HepG2 (cell line): ENCODE measurements around the gene TLR5. TPM values are rescaled to one million over a fixed set of nuclear protein-coding genes. Genes with fewer than 3 reads are reported as not detected.

Experiments used
- ATAC-seq: fragments of 200-7000 bp; cut with Tn5 transposase; 3 replicates; pipeline ENCODE4 v1.9.1; 2020; ENCODE audit warnings: mild to moderate bottlenecking, moderate library complexity
- BruUV-seq: library from RNA; stranded (reverse); fragments of 400-500 nt; replicated peaks from 2 replicates; lab custom pipeline; 2021; lab: Mats Ljungman, UMichigan
- CTCF ChIA-PET: fragments of 300-600 bp; formaldehyde crosslinking; extraction: SDS; loops from one replicate; lab custom pipeline; 2021; ENCODE audit warnings: low total read pairs, inconsistent platforms, low intra/inter-chr PET ratio; lab: Yijun Ruan, JAX
- POLR2A ChIA-PET: fragments of 350-600 bp; sonication (Branson Sonifier 250); formaldehyde crosslinking; loops from one replicate; lab custom pipeline; 2020; ENCODE audit warnings: antibody characterized with exemption, inconsistent platforms; lab: Yijun Ruan, JAX
- DNase-seq: peaks from one replicate; pipeline ENCODE4 v3.0.0-alpha.2; 2015; ENCODE audit warnings: low spot score
- FAIRE-seq: peaks from 3 replicates; lab custom pipeline; 2011; peaks lifted over from hg19 to GRCh38; lab: Jason Lieb, UNC
- H2AFZ ChIP-seq: one replicate; pipeline ENCODE4 v1.6.1; 2011; ENCODE audit warnings: low read length, inconsistent platforms
- H3K27ac ChIP-seq: fragments of 300-600 bp; 3 replicates; pipeline ENCODE4 v1.8.0; 2011; ENCODE audit warnings: mixed run types, mild to moderate bottlenecking, mixed read lengths, low read length, inconsistent platforms; ENCODE audit not compliant: insufficient read depth; ENCODE audit errors: extremely low read length
- H3K27me3 ChIP-seq, 2 experiments: fragments of 200-600 bp in 1 of 2; 2 replicates in 1 of 2; 3 replicates in 1 of 2; pipeline versions ENCODE4 v1.6.0 to v1.8.0; 2011; ENCODE audit warnings: low read length in 2 of 2, mild to moderate bottlenecking in 2 of 2, moderate library complexity in 2 of 2, inconsistent platforms in 1 of 2; ENCODE audit not compliant: insufficient read depth in 2 of 2, control insufficient read depth in 1 of 2
- H3K36me3 ChIP-seq, 2 experiments: fragments of 200-600 bp in 1 of 2; replicated peaks in 1 of 2; 2 replicates in 1 of 2; 3 replicates in 1 of 2; pipeline versions ENCODE4 v1.5.1 to v1.8.0; 2011; ENCODE audit warnings: low read length in 2 of 2, inconsistent platforms in 1 of 2; ENCODE audit not compliant: insufficient read depth in 2 of 2, control insufficient read depth in 1 of 2
- H3K4me1 ChIP-seq: 2 replicates; pipeline ENCODE4 v1.5.1; 2012; ENCODE audit warnings: low read length, inconsistent platforms; ENCODE audit not compliant: insufficient read depth
- H3K4me2 ChIP-seq: 2 replicates; pipeline ENCODE4 v1.6.0; 2011; ENCODE audit warnings: low read depth, low read length, inconsistent platforms
- H3K4me3 ChIP-seq, 3 experiments: fragments of 200-600 bp in 1 of 3; sonication (generic), shearing (Covaris generic) in 1 of 3; replicated peaks in 1 of 3; 2 replicates each; pipeline ENCODE4 v1.5.1; 2011 to 2016; ENCODE audit warnings: low read length in 3 of 3, inconsistent platforms in 2 of 3, low read depth in 2 of 3, mild to moderate bottlenecking in 2 of 3, control low read depth in 1 of 3, mixed read lengths in 1 of 3; ENCODE audit not compliant: insufficient read depth in 1 of 3
- H3K79me2 ChIP-seq: one replicate; pipeline ENCODE4 v1.6.1; 2011; ENCODE audit warnings: low read length, inconsistent platforms; ENCODE audit not compliant: insufficient read depth
- H3K9ac ChIP-seq: 2 replicates; pipeline ENCODE4 v1.6.0; 2011; ENCODE audit warnings: mild to moderate bottlenecking, low read depth, low read length, inconsistent platforms; ENCODE audit not compliant: insufficient read depth
- H3K9me3 ChIP-seq: 2 replicates; pipeline ENCODE4 v1.5.1; 2012; ENCODE audit warnings: mild to moderate bottlenecking, low read length
- H4K20me1 ChIP-seq: 2 replicates; pipeline ENCODE4 v1.6.0; 2011; ENCODE audit warnings: inconsistent platforms, mild to moderate bottlenecking, low read length, moderate library complexity; ENCODE audit not compliant: insufficient read depth
- ATM ChIP-seq: fragments of 450-650 bp; IDR thresholded peaks from 2 replicates; pipeline ENCODE4 v1.7.1; 2017; ENCODE audit warnings: mild to moderate bottlenecking, borderline replicate concordance
- BRCA1 ChIP-seq: sonication (generic); formaldehyde crosslinking; IDR thresholded peaks from 2 replicates; pipeline ENCODE4 v1.4.0; 2020; ENCODE audit warnings: missing genetic modification reagents
- CBX1 ChIP-seq: IDR thresholded peaks from one replicate; pipeline ENCODE4 v1.6.1; 2016; ENCODE audit warnings: antibody characterized with exemption, low read depth
- ELF3 ChIP-seq: IDR thresholded peaks from 2 replicates; pipeline ENCODE4 v1.6.1; 2016; ENCODE audit warnings: missing genetic modification reagents, missing compliant biosample characterization
- ELF4 ChIP-seq: sonication (generic); formaldehyde crosslinking; IDR thresholded peaks from 2 replicates; pipeline ENCODE4 v1.5.0; 2020; ENCODE audit warnings: missing genetic modification reagents, mild to moderate bottlenecking, moderate library complexity, borderline replicate concordance
- FOXM1 ChIP-seq: sonication (generic); formaldehyde crosslinking; IDR thresholded peaks from 2 replicates; pipeline ENCODE4 v1.5.0; 2020; ENCODE audit warnings: missing genetic modification reagents
- KDM1A ChIP-seq: IDR thresholded peaks from 2 replicates; pipeline ENCODE4 v1.6.1; 2016; ENCODE audit warnings: missing compliant biosample characterization
- MIER3 ChIP-seq: IDR thresholded peaks from 2 replicates; pipeline ENCODE4 v1.6.1; 2016; ENCODE audit warnings: missing compliant biosample characterization, borderline replicate concordance
- SOX5 ChIP-seq: IDR thresholded peaks from 2 replicates; pipeline ENCODE4 v1.6.1; 2016; ENCODE audit warnings: borderline replicate concordance
- TCF7 ChIP-seq: sonication (generic); IDR thresholded peaks from 2 replicates; pipeline ENCODE4 v1.6.1; 2016; ENCODE audit warnings: antibody characterized with exemption, low read depth
- ZFP90 ChIP-seq: sonication (generic); formaldehyde crosslinking; IDR thresholded peaks from 2 replicates; pipeline ENCODE4 v1.8.0; 2022; ENCODE audit warnings: missing genetic modification reagents, mild to moderate bottlenecking, inconsistent platforms, borderline replicate concordance
- ZNF367 ChIP-seq: sonication (generic); formaldehyde crosslinking; IDR thresholded peaks from 2 replicates; pipeline ENCODE4 v1.4.0; 2020; ENCODE audit warnings: missing genetic modification reagents, borderline replicate concordance
- ZNF432 ChIP-seq: sonication (generic); formaldehyde crosslinking; IDR thresholded peaks from 2 replicates; pipeline ENCODE4 v1.5.0; 2020; ENCODE audit warnings: missing genetic modification reagents, mild to moderate bottlenecking, borderline replicate concordance
- ZNF513 ChIP-seq: sonication (generic); formaldehyde crosslinking; conservative IDR thresholded peaks from 2 replicates; pipeline ENCODE4 v1.5.0; 2020; ENCODE audit warnings: missing genetic modification reagents
- ZNF607 ChIP-seq: sonication (generic); formaldehyde crosslinking; IDR thresholded peaks from 2 replicates; pipeline ENCODE4 v1.5.1; 2020; ENCODE audit warnings: missing genetic modification reagents, mild to moderate bottlenecking, borderline replicate concordance
- WGBS: methylation state at CpG from one replicate; pipeline ENCODE4 v1.1.6; 2017; ENCODE audit warnings: low lambda C conversion rate; 5-methylcytosine and 5-hydroxymethylcytosine counted together
- in situ Hi-C: cut with HindIII; loops from 2 replicates; pipeline ENCODE4 v1.10.0; 2017; ENCODE audit warnings: low pct_unique_long_range_greater_than_20kb; ENCODE audit not compliant: extremely low pct_ligation_motif_present
- intact Hi-C: fragments of 100-400 bp; cut with micrococcal nuclease; formaldehyde crosslinking; loops from one replicate; pipeline ENCODE4 v1.10.0; 2022; ENCODE audit not compliant: unreplicated experiment
- polyA plus RNA-seq, 8 experiments: library from polyadenylated mRNA; depleted of rRNA in 3 of 8; stranded (reverse) in 7 of 8; unstranded in 1 of 8; fragments of >200 nt; fragmentation: Illumina TruSeq in 4 of 8; extraction: Trizol in 4 of 8; gene quantifications; 2 replicates each; pipeline versions ENCODE4 v1.2.1 to v1.2.3, GENCODE V29; 2011 to 2016; ENCODE audit warnings: low read depth in 4 of 8, missing spikeins in 1 of 8, mixed read lengths in 1 of 8; ENCODE audit not compliant: insufficient read depth in 1 of 8
- total RNA-seq, 5 experiments: library from RNA; depleted of rRNA; stranded (reverse); fragments of >200 nt; fragmentation: Illumina TruSeq; extraction: Trizol; gene quantifications; 2 replicates each; pipeline ENCODE4 v1.2.3, GENCODE V29; 2016; ENCODE audit warnings: low read depth in 1 of 5
- TF ChIP-seq, protein P1 (sequence below): sonication (generic); formaldehyde crosslinking; IDR thresholded peaks from 2 replicates; pipeline ENCODE4 v1.5.0; 2020; ENCODE audit warnings: mild to moderate bottlenecking, low read depth, missing genetic modification reagents, borderline replicate concordance
- TF ChIP-seq, protein P2 (sequence below): sonication (generic); formaldehyde crosslinking; IDR thresholded peaks from 2 replicates; pipeline ENCODE4 v1.4.0; 2020; ENCODE audit warnings: missing genetic modification reagents, borderline replicate concordance

TLR5 gene
- total and polyA plus RNA-seq, 2 of the 13 experiments (the other 11 are each of a cell fraction or from before 2014, with no cell fraction given), result not detected

GRCh38 chr1:223097713-223098112 lies 45.3 kb downstream of the TLR5 start:
- in situ Hi-C loops (loop anchor here (25.0 kb wide), 1 partner anchor 635 kb away; no protein-coding TSS in a partner anchor), intact Hi-C loops (no loop called here)
- CTCF ChIA-PET, result no interaction called here
- Histone ChIP-seq H3K27me3 (no peaks in the 10 kb centered on the region; a peak in 1 of 5 replicates), H4K20me1 (no peaks in the 10 kb centered on the region), H3K4me3 (no peak overlapping the region), H3K4me2 (no peak overlapping the region), H3K9me3 (no peaks in the 10 kb centered on the region), H3K27ac (no peak overlapping the region), H3K36me3 (no peaks in the 10 kb centered on the region), H3K4me1 (peaks cover 7% of the 10 kb centered on the region; the same call in 1 of the 2 replicates), H3K9ac (no peak overlapping the region), H2AFZ (no peak overlapping the region), H3K79me2 (no peaks in the 10 kb centered on the region)
- ATAC-seq (no peak; the same call in 1 of the 3 replicates), FAIRE-seq (no peak), DNase-seq (no peak)
- TF ChIP-seq, protein P1, sequence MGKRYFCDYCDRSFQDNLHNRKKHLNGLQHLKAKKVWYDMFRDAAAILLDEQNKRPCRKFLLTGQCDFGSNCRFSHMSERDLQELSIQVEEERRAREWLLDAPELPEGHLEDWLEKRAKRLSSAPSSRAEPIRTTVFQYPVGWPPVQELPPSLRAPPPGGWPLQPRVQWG, result no peak
- TF ChIP-seq ZFP90 (no peak), CBX1 (no peak), ELF3 (no peak), FOXM1 (no peak), TCF7 (no peak), ZNF513 (CRISPR knock-in tag) (no peak), ZNF607 (CRISPR knock-in tag) (no peak), BRCA1 (CRISPR knock-in tag) (no peak), ELF4 (CRISPR knock-in tag) (no peak), SOX5 (no peak), KDM1A (CRISPR knock-in tag) (no peak), ATM (no peak), ZNF432 (CRISPR knock-in tag) (no peak), MIER3 (CRISPR knock-in tag) (no peak), ZNF367 (CRISPR knock-in tag) (no peak)
- TF ChIP-seq, protein P2, sequence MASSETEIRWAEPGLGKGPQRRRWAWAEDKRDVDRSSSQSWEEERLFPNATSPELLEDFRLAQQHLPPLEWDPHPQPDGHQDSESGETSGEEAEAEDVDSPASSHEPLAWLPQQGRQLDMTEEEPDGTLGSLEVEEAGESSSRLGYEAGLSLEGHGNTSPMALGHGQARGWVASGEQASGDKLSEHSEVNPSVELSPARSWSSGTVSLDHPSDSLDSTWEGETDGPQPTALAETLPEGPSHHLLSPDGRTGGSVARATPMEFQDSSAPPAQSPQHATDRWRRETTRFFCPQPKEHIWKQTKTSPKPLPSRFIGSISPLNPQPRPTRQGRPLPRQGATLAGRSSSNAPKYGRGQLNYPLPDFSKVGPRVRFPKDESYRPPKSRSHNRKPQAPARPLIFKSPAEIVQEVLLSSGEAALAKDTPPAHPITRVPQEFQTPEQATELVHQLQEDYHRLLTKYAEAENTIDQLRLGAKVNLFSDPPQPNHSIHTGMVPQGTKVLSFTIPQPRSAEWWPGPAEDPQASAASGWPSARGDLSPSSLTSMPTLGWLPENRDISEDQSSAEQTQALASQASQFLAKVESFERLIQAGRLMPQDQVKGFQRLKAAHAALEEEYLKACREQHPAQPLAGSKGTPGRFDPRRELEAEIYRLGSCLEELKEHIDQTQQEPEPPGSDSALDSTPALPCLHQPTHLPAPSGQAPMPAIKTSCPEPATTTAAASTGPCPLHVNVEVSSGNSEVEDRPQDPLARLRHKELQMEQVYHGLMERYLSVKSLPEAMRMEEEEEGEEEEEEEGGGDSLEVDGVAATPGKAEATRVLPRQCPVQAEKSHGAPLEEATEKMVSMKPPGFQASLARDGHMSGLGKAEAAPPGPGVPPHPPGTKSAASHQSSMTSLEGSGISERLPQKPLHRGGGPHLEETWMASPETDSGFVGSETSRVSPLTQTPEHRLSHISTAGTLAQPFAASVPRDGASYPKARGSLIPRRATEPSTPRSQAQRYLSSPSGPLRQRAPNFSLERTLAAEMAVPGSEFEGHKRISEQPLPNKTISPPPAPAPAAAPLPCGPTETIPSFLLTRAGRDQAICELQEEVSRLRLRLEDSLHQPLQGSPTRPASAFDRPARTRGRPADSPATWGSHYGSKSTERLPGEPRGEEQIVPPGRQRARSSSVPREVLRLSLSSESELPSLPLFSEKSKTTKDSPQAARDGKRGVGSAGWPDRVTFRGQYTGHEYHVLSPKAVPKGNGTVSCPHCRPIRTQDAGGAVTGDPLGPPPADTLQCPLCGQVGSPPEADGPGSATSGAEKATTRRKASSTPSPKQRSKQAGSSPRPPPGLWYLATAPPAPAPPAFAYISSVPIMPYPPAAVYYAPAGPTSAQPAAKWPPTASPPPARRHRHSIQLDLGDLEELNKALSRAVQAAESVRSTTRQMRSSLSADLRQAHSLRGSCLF (CRISPR knock-in tag), result no peak
- POLR2A ChIA-PET, result no interaction called here
- no TSS peak for BruUV-seq
- whole genome bisulfite sequencing, result no CpG with 5 or more reads among the region's 1 CpG
